Measurements from ENCODE around the gene HECTD4.

GRCh38 chr12:112328456-112329124 is 53.6 kb downstream of the HECTD4 start:
- TF ChIP-seq CTCF (IDR thresholded peaks at IDR 0.05; ENCODE audit: low read depth, low read length, poor library complexity, severe bottlenecking) (no peak), EZH2phosphoT487 (IDR thresholded peaks at IDR 0.05; ENCODE audit: borderline replicate concordance, low read length) (no peak)
